Inflammatory macrophage treated with lipopolysaccharide for 1 hour (primary cell): ENCODE results near the gene ITGA11.

Experiments used
- DNase-seq, 2 donors: peaks; one replicate each; pipeline ENCODE4 v3.0.0-alpha.2; 2020 to 2022

ITGA11 gene

GRCh38 chr15:68389936-68390817, 41.8 kb downstream of the ITGA11 start:
- DNase-seq = peak; percentile 18 to 41

GRCh38 chr15:68389041-68389930, 42.7 kb downstream of the ITGA11 start:
- no peak for DNase-seq

GRCh38 chr15:68387381-68388143, 44.4 kb downstream of the ITGA11 start:
- DNase-seq = no peak

- no peak for DNase-seq
Measured at GRCh38 chr15:68386587-68387288, 45.2 kb downstream of the ITGA11 start.

- DNase-seq = no peak
Measured at GRCh38 chr15:68385671-68386586, 46.0 kb downstream of the ITGA11 start.

- no peak for DNase-seq
Measured at GRCh38 chr15:68385240-68385561, 46.8 kb downstream of the ITGA11 start.

GRCh38 chr15:68384451-68385239, 47.3 kb downstream of the ITGA11 start:
- DNase-seq = no peak

- peak; percentile 46 to 91 for DNase-seq
Measured at GRCh38 chr15:68383161-68384074, 48.5 kb downstream of the ITGA11 start.

- DNase-seq = no peak
Measured at GRCh38 chr15:68382286-68383007, 49.5 kb downstream of the ITGA11 start.

- DNase-seq = no peak
Measured at GRCh38 chr15:68380456-68380855, 51.5 kb downstream of the ITGA11 start.

- DNase-seq = no peak
Measured at GRCh38 chr15:68379759-68380290, 52.1 kb downstream of the ITGA11 start.

GRCh38 chr15:68379058-68379758, 52.8 kb downstream of the ITGA11 start:
- no peak for DNase-seq

- no peak for DNase-seq
Measured at GRCh38 chr15:68378595-68378994, 53.4 kb downstream of the ITGA11 start.

GRCh38 chr15:68377766-68378165, 54.2 kb downstream of the ITGA11 start:
- DNase-seq = no peak

GRCh38 chr15:68376447-68377060, 55.4 kb downstream of the ITGA11 start:
- DNase-seq = no peak

- no peak for DNase-seq
Measured at GRCh38 chr15:68375716-68376220, 56.2 kb downstream of the ITGA11 start.

- DNase-seq = no peak
Measured at GRCh38 chr15:68375191-68375631, 56.8 kb downstream of the ITGA11 start.
